KOPT-K1 (cell line): ENCODE data around the gene CELF4.

Experiments
- H3K27ac ChIP-seq: fragments of 200-600 bp; sonication (generic); 2 replicates; pipeline ENCODE4 v1.5.1; 2016; ENCODE audit warnings: antibody characterized with exemption, mild to moderate bottlenecking, low read depth, low read length; ENCODE audit not compliant: poor library complexity, severe bottlenecking
- H3K36me3 ChIP-seq: fragments of 200-600 bp; sonication (generic); 2 replicates; pipeline ENCODE4 v1.5.1; 2017; ENCODE audit warnings: antibody characterized with exemption, mild to moderate bottlenecking, low read length, moderate library complexity; ENCODE audit not compliant: insufficient read depth
- H3K9me3 ChIP-seq: fragments of 200-600 bp; sonication (generic); 2 replicates; pipeline ENCODE4 v1.5.1; 2017; ENCODE audit warnings: antibody characterized with exemption, low read length, mild to moderate bottlenecking; ENCODE audit not compliant: insufficient read depth, poor library complexity, severe bottlenecking

CELF4 gene

DNA sequence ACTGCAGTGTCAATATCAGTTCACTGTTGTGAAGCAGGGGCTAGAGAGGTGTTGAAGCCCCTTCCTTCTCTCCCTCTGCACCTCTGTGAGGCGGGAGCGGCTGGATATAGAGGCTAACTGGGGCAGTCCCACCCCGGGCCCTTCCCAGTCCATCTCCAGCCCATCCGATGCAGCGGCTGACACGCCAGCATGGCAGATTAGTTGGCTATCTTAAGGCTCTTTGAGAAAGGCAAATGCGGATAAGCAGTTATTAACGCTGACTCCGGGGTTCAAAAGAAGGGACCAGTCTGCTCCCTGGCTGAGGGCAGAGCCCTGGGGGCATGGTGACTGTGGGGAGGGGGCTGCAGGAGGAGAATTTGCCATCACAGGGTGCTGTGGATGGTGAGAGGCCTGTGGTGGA, 76.6 kb downstream of the CELF4 start:
- Histone ChIP-seq H3K9me3 (no peaks in the 10 kb centered on the region), H3K27ac (no peak overlapping the region), H3K36me3 (no peaks in the 10 kb centered on the region)

- Histone ChIP-seq H3K27ac (no peak overlapping the region), H3K36me3 (no peaks in the 10 kb centered on the region), H3K9me3 (no peaks in the 10 kb centered on the region)
Measured at GRCh38 chr18:37487400-37487867, 78.2 kb downstream of the CELF4 start.

- Histone ChIP-seq H3K27ac (no peak overlapping the region), H3K9me3 (no peaks in the 10 kb centered on the region), H3K36me3 (no peaks in the 10 kb centered on the region)
Measured at GRCh38 chr18:37486848-37487247, 78.8 kb downstream of the CELF4 start.

- Histone ChIP-seq H3K27ac (no peak overlapping the region), H3K36me3 (no peaks in the 10 kb centered on the region), H3K9me3 (no peaks in the 10 kb centered on the region)
Measured at GRCh38 chr18:37484983-37485834, 80.4 kb downstream of the CELF4 start.

DNA sequence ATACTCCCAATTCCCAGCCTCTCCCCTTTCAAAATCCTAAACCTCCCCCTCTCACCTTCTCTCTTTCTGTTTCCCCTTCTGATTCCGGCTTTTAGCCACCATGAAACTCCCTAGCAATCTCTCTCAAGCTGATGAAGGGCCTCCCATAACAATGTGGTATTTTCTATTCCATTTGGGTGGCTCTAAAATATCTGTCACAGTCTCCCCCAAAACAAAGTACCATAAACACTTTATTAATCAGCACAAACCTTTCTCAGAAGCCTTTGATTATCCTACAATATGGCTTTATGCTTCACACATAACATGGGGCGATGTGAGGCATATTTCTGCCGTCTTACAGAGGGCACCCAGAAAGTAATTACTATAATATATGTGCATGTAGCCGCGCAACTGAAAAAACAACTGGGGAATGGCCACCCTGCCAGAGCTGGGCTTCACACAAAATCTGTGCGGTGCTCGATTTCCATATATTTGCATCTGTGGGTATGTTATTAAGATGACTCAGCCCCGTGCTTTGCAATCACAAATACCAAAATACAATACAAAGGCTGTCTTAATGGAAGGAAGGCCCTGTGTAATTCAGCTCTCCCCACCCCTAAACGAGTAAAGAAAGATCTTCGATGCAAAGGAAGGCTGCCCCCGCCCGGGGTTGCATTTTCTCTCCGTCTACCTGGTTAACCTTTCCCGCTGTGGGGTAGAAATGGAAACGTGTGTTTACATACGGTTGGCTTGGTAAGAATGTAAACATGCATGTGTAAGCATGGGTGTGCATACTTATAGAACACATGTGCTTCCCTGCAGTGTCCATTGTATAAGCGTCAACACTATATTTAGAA, 81.4 kb downstream of the CELF4 start:
- no peak overlapping the region for H3K27ac ChIP-seq
- H3K36me3 ChIP-seq = no peaks in the 10 kb centered on the region
- H3K9me3 ChIP-seq = no peaks in the 10 kb centered on the region

- Histone ChIP-seq H3K9me3 (no peaks in the 10 kb centered on the region), H3K27ac (no peak overlapping the region), H3K36me3 (no peaks in the 10 kb centered on the region)
Measured at GRCh38 chr18:37483221-37483971, 82.2 kb downstream of the CELF4 start.

GRCh38 chr18:37482433-37482832, 83.2 kb downstream of the CELF4 start:
- H3K36me3 ChIP-seq = no peaks in the 10 kb centered on the region

GRCh38 chr18:37482002-37482401, 83.6 kb downstream of the CELF4 start:
- H3K27ac ChIP-seq = no peak overlapping the region
- H3K36me3 ChIP-seq = no peaks in the 10 kb centered on the region
- no peaks in the 10 kb centered on the region for H3K9me3 ChIP-seq

More at GRCh38 chr18:37482433-37482832, 83.2 kb downstream of the CELF4 start:
- H3K27ac ChIP-seq = no peak overlapping the region
- H3K9me3 ChIP-seq = no peaks in the 10 kb centered on the region

DNA sequence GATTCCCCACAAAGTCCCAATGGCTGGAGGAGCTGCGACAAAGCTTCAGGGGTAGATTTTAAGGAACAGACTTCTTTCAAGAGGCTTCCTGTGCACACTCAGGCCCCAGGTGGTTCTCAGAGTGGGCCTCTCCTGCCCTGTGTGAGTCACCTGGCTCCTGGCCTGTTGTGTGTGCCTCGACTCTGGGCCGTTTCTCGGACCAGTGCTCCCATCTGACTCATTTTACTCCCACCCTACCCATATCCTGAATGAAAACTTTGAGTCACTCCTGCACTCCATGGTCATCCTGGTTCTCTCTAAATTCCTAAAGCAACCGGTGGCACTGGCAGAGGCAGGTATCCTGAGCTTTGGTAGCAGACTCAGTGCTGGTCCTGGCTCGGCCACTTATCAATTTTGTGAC, 84.1 kb downstream of the CELF4 start:
- H3K36me3 ChIP-seq = no peaks in the 10 kb centered on the region
- no peaks in the 10 kb centered on the region for H3K9me3 ChIP-seq
- no peak overlapping the region for H3K27ac ChIP-seq

- Histone ChIP-seq H3K27ac (no peak overlapping the region), H3K36me3 (no peaks in the 10 kb centered on the region), H3K9me3 (no peaks in the 10 kb centered on the region)
Measured at GRCh38 chr18:37481072-37481471, 84.5 kb downstream of the CELF4 start.

DNA sequence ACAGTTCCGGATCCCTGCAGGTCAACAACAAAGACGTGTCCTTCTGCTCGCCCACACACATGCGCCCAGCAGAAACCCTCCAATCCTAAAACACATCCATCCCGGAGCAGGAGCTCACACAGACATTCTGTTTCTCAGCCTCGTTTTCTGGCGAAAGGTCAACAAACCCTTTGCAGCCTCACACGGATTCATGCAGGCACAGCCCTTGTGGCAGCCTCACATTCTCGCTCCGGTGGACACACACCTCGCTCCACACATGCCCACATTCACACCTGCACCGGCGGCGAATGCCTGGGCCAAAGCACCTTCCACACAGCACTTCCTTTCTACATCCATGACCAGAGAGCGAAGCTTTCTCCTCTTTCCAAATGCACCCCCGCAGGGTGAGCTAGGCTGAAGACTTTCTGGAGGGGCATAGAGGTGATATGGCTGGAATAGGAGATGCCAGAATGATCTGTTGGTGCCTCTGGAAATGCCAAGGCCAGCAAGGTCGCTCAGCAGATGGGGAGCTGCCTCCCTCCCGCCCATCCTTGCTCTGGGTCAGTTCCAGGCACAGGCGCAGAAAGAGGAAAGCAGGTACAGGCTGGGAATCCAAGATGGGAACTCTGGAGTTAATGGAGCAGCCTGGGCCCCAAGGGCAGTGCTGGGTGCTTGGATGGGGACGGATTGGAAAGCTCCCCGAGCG, 88.8 kb downstream of the CELF4 start:
- Histone ChIP-seq H3K27ac (no peak overlapping the region), H3K36me3 (no peaks in the 10 kb centered on the region), H3K9me3 (no peaks in the 10 kb centered on the region)

DNA sequence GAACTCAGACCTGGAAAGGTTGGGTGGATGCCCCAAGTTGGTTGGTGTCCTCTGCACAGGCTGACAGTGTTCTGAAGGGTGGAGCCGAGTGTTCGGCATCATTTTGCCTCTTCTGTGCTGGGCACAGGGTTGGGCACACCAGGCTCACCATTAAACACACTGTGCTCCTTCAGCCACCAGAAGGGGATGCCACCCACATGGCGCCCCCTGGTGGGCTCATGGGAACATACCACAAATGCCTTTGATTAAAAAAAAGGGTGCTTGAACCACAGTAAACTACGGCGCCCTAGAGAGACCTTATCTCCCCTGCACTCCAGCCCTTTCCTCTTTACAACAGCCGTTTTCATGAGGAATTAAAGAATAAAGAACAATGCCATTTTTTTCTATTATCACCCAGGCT, 89.4 kb downstream of the CELF4 start:
- H3K36me3 ChIP-seq = no peaks in the 10 kb centered on the region
- no peak overlapping the region for H3K27ac ChIP-seq
- H3K9me3 ChIP-seq = no peaks in the 10 kb centered on the region

DNA sequence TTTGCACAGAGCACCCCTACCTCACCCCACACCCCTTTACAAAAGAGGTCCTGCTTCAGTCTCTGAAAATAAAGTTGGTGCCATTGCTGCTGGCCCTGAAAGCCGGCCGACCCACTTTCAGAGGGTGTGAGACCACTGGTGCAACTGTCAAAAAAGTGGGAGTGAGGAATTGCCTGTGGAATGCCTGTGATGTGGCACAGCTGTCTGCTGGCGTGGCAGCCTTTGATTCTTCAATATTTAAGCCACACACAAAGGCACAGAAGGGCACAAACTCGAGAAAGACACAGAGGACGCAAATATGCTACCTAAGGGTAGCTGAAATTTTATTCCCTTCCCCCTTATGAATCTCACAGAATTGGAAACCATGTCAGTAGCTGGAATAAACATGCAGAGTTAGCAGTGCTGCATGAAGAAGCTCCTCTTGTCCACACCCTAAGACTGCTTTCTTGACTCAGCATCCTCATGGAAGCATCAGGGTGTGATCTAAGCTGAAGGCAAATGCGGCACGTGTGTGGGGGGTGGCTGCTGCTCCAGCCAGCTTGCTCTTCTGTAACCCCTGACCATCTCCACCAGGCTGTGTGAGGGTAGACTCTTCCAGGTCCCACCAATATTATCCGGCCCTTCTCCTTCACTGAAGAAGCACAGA, 92.3 kb downstream of the CELF4 start:
- Histone ChIP-seq H3K27ac (no peak overlapping the region), H3K36me3 (no peaks in the 10 kb centered on the region), H3K9me3 (no peaks in the 10 kb centered on the region)

DNA sequence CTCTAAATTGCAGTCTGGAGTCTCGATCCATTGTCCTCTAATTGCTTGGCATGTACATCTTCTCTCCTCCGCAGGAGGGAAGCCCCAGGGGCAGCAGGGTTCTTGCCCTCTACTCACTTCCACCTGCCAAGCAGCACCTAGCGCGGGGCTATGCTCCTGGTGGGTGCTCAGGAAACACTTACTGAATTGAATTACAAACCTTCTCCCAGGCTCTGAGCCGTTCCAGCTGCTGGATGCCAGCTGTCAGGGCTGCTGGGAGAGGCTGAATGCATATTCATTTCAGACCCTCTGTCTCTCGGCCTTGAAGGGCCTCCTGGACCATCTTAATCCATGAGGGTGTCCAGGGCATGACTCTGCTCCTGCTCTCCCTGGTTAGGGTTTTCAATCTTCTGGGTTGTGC, 94.0 kb downstream of the CELF4 start:
- Histone ChIP-seq H3K27ac (no peak overlapping the region), H3K9me3 (no peaks in the 10 kb centered on the region), H3K36me3 (no peaks in the 10 kb centered on the region)
